NCI-H524 (cell line): ENCODE results near the gene ZG16.
A peak's percentile ranks its signal among the peaks of the same experiment; 100 is the strongest.
"Not testable (repeated sequence)": the region's sequence is repeated elsewhere in the genome, so short reads cannot be mapped to it uniquely, and the experiment has no call there.

ENCODE experiments used
- DNase-seq, 2 experiments: peaks; one replicate each; lab custom pipeline; 2025; lab: John Stamatoyannopoulos, UW

Gene ZG16, protein sequence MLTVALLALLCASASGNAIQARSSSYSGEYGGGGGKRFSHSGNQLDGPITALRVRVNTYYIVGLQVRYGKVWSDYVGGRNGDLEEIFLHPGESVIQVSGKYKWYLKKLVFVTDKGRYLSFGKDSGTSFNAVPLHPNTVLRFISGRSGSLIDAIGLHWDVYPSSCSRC

DNA sequence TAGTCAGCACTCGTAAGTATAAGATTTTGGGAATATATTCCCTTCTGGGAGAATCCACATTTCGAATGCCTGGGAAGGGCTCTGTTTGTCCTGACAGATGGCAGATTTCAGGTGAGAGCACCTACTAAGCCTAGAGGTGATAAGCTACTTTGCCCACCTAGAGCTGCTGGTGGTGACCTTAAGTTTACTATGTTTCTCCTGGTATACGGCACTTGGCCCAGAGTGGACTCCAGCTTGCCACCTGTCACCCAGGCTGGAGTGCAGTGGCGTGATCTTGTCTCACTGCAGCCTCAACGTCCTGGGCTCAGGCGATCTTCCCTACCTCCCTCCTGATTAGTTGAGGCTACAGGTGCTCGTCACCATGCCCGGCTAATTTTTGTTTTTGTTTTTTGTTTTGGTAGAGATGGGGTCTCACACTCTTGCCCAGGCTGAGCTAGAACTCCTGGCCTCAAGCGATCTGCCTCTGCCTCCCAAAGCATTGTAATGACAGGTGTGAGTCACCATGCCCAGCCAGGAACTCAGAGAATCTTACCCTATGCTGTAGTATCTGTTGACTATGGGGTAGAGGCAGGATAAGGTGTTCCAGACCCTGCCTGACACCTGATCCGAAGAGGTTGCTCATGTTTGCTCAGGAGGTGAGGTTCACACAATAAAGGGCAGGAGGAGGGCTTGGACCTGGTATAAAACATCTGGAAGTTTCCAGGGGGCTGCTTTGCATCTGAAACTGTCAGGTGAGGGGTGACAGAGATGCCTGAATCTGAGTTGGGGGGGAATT is at the start of gene ZG16:
TSS of gene ZG16 (plus strand) at position 681 of the 775 bp plus-strand sequence. CDS start 1,011 bp downstream, outside the sequence.
- no peak for DNase-seq

DNA sequence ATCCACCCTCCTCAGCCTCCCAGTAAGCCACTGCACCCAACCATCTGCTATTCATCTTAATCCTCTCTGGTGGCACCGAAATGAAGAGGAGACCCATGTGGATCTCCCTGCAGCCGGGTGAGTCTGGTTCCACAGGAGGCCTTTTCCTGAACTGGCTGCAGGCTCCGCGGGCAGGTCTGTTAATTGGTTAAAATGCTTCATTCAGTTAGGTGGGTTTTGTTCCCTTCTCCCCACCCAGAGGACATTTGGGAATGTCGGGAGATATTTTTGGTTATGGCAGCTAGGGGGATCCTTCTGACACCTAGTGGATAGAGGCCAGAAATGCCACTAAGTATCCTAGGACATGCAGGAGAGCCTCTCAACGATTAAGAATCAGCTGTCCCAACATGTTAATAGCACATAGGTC is 48.9 kb upstream of the ZG16 start:
- DNase-seq = peak; percentile 75 to 87

DNA sequence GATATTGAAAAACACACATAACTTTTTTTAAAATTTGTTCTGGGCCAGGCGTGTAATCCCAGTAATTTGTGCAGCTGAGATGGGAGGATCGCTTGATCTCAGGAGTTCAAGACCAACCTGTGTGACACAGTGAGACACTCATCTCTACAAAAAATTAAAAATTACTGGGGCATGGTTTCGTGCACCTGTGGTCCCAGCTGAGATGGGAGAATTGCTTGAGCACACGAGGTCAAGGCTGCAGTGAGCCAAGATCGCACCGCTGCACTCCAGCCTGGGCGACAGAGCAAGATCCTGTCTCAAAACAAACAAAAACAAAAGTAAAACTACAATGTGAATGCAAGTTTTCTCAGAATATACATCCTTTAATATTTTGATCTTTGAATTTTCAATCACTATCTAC is 47.4 kb upstream of the ZG16 start:
- DNase-seq = no peak

DNA sequence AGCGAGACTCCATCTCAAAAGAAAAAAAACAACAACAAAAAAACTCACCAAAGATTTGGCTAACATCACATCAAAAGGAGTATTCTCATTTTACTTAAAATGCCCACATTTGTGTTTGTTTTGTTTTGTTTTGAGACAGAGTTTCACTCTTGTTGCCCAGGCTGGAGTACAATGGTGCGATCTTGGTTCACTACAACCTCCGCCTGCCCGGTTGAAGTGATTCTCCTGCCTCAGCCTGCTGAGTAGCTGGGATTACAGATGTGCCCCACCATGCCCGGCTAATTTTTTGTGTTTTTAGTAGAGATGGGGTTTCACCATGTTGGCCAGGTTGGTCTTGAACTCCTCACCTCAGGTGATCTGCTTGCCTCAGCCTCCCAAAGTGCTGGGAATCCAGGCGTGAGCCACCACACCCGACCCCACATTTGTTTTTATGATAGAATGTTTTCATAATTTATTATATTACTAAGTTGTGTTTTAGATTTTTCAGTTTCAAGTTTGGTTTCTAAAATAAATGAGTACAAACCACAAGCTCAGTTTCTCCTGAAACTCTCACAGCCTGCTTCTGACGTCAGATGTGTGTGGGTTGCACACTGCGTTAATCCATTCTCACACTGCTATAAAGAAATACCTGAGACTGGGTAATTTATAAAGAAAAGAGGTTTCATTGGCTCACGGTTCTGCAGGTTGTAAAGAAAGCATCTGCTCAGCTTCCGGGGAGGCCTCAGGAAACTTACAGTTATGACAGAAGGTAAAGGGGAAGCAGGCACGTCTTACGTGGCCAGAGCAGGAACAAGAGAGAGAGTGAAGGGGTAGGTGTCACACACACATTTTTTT is 46.1 kb upstream of the ZG16 start:
- DNase-seq = not testable (repeated sequence)

DNA sequence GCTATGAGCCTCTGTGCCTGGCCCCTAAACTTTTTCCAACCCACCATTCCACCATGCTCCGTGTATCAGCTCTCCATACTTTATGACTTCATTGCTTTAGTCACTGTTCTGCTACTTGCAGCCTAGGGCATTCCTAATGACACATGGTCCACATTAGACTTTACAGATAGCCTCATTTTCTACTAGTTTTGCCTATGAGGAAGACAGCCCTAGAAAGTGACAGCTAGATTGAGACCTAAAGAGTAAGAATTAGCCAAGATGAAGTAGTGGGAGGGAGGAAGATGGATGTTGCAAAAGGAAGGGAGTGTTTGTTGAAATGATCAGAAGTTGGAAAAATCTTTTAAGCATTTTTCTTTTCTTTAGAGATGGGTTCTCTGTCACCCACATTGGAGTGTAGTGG is 43.3 kb upstream of the ZG16 start:
- no peak for DNase-seq

DNA sequence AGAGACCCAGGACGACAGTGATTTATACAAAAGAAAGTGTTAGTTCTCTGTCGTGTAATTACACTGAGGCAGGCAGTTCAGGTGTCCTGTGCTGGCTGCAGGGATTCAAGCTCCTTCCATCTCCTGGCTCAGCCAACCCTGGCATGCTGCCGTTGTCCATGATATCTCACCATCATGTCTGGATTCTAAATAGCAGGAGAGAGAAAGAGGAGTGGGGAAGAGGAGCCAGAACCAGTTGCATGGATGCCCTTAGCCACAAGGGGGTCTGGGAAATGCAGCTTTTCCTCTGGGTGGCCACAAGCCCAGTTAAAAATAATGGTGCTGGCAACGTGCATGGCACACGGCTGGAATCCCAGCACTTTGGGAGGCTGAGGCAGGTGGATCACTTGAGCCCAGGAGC is 41.9 kb upstream of the ZG16 start:
- DNase-seq = peak in 1 of 2 experiments; percentile 19

DNA sequence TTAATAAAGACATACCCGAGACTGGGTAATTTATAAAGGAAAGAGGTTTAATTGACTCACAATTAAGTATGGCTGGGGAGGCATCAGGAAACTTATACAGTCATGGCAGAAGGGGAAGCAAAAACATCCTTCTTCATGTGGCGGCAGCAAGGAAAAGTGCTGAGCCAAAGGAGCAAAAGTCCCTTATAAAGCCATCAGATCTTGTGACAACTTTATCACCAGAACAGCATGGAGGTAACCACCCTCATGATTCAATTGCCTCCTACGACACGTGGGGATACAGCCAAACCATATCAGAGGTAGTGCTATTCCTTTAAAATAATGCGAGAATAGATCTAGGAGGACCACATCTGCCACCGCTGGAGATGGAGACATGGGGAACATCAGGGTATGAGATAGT is 41.3 kb upstream of the ZG16 start:
- DNase-seq = no peak

DNA sequence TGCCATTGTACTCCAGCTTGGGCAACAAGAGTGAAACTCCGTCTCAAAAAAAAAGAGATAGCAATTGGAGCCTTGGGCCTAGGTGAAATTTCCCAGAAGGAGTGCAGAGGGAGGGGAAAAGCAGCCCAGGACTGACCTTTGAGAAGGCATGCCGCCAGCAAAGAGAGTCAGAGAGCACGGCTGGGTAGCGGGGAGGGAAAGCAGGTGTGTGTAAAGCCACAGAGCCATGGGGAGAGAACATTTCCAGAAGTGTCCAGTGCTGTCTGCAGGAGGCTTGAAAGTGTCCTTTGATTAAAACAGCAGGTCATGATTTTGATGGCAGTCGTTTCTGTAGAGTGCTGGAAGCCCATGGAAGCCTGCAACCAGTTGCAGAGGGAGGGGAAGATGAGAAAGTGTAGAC is 40.3 kb upstream of the ZG16 start:
- peak in 1 of 2 experiments; percentile 19 for DNase-seq

DNA sequence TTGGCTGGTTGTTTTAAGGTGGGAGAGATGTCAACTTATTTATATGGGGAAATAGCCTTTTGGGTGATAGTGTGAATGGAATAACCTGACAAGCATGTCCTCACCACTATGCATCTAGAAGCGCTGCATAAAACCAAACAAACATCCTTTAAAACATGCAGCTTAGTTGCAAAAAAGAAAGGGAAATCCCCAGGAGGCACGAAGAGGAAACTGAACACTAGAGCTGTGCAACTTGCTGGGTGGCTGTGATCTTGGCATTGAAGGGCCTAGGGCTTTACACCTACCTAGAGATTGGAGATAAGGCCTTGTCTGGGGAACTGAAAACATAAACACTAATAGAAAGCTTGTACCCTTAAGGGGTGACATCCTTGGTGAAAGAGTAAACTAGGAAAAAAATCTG is 39.5 kb upstream of the ZG16 start:
- no peak for DNase-seq

DNA sequence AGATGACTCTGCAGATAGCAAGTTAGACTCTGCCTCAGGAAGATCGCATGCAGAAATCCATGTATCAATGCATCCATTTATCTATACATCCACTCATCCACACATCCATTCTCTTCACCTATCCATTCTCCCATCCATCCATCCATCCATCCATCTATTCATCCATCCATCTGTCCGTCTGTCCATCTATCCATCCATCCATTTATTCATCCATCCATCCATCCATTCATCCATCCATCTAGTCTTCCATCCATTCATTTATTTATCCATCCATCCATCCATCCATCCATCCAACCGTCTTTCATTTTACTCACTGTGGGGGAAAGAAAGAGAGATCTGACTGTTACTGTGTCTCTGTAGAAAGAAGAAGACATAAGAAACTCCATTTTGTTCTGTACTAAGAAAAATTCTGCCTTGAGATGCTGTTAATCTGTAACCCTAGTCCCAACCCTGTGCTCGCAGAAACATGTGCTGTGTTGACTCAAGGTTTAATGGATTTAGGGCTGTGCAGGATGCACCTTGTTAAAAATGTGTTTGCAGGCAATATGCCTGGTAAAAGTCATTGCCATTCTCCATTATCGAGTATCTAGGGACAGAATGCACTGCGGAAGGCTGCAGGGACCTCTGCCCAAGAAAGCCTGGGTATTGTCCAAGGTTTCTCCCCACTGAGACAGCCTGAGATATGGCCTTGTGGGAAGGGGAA is 38.0 kb upstream of the ZG16 start:
- DNase-seq = not testable (repeated sequence)

DNA sequence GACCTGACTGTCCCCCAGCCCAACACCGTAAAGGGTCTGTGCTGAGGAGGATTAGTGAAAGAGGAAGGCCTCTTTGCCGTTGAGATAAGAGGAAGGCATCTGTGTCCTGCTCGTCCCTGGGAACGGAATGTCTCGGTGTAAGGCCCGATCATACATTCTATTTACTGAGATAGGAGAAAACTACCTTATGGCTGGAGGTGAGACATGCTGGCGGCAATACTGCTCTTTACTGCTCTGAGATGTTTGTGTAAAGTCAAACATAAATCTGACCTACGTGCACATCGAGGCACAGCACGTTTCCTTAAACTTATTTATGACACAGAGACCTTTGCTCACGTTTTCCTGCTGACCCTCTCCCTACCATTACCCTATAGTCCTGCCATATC is 37.4 kb upstream of the ZG16 start:
- DNase-seq = not testable (repeated sequence)

DNA sequence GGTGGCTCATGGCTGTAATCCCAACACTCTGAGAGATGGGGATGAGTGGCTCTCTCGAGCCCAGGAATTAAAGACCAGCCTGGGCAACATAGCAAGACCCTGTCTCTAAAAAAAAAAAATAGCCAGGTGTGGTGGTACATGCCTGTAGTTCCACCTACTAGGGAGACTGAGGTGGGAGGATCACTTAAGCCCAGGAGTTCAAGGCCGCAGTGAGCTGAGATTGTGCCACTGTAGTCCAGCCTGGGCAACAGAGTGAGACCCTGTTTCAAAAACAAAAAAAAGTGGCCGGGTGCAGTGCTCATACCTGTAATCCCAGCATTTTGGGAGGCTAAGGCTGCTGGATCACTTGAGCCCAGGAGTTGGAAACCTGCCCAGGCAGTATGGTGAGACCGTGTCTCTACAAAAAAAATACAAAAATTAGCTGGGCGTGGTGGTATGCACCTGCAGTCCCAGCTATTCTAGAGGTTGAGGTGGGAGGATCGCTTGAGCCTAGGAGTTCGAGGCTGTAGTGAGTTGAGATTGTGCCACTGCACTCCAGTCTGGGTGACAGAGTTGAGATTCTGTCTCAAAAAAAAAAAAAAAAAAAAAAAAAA is 35.3 kb upstream of the ZG16 start:
- DNase-seq = no peak

DNA sequence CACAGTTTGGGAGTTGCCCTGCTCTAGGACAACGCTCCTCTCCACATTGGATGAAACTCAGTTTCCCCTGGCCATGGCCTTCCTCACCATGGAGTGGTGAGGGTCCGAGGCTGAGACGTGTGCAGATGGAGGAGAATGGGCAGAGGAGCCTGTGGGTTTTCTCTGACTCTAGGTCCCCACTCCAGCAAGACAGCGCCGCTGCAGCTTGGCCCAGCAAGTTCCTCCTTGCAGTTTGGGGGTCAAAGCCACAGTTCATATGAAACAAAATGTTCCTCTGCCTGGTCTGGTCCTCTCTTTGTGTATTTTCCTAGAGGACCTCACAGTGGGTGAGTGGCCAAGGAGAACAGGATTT is 34.6 kb upstream of the ZG16 start:
- no peak for DNase-seq

DNA sequence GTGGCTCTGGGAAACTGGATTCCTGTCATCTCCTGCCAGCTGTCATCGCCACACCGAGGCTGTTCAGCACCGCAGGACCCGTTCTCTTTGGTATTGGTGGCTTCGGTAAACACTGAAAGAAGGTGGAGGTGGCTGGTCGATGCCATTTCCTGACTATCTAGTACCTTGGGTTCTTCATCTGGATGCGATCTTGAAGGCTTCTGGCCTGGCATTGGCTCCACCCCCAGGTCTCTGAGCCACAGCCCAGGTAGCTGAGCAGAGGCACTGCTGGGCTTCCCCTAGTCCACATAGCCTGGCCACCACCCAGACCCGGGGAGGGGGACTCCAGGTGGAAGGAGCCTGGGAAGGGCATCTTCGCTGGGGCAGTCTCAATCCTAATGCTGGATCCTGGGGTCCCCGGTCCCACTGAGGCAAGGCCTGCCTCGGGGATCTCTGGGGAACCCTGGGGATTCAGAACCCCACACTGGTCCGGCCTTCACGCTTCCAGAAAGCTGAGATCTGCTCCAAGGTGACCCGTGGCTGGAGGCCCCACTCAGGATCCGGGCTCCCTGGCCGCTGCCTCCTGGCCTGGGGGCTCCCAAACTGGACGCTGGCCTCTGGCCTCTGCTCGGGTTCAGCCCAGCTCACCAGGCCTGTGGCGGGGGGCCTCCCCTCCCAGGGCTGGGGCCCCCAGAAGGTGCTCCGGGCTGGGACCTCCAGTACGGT is 34.1 kb upstream of the ZG16 start:
- no peak for DNase-seq

DNA sequence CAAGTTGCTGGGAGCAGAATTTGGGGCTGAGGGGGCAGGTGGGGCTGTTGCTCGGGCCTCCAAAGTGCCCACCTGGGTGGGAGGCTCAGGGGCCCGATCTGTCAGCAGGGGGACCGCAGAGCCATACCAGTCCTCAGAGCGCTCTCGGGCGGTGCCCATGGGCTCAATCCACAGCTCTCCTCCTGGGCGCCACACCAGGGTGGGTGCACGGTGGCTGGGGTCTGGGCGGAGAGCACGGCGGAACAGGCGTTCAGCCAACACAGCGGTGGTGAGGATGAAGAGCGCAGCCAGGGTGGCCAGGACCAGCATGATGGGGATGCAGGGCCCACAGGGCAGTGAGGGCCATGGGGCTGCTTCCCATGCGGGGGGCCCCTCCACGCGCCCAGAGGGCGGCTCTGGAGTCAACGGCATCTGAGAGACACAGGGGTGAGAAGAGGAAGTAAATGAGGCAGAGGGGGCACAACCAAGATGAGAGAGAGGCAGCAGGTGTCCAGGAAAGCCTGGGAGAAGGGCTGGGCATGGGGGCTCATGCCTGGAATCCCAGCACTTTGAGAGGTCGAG is 33.4 kb upstream of the ZG16 start:
- DNase-seq = no peak

DNA sequence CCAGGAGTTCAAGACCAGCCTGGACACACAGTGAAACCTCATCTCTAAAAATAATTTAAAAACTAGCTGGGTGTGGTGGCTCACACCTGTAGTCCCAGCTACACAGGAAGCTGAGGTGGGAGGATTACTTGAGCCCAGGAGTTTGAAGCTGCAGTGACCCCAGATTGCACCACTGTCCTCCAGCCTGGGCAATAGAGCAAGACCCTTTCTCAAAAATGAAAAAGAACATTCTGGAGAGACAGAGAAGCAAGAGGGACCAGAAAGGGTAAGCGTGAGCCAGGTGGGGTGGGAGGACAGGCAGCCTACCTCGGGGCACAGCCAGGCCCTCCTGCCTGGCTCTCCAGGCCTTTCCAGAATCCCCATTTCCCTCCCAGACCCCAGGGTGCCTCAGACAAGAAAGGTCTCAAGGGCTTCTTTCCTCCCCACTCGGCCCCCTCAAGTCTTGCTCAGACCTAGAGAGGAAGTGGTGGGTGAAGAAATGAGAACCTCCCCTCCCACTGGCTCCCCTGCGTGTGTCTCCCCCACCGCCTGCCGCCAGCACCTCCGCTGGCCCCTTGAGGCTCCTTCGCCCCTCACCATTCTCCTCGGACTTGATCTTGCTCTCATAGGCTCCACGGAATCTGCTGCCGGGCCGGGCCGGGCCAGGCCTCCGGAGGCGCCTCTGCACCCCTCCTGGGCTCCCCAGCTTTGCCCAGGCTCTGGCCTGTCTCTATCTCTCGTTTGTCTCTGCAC is 32.8 kb upstream of the ZG16 start:
- DNase-seq = no peak

DNA sequence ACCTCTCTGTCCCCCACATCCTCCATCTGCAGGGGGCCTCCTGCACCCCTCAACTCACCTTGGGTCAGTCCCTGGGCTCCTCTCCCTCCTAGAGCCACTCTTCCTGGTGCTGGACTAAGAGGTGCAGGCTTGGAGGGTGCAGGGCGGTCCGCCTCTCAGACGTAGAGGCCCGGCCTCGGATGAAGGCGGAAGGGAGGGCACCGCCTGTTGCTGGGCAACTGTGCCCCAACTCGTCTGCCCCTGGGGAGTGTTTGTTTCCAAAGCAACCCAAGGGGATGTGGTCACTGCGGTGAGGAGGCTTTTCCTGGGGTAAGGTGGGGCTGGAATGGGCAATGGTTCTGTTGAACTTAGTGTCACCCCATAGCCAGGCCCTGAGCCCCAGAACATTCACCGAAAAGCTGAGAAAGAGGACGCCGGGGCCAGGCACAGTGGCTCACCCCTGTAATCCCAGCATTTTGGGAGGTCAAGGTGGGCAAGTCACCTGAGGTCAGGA is 32.2 kb upstream of the ZG16 start, which contains the start of gene C16orf54:
TSS of gene C16orf54 (minus strand) at position 138 of the 493 bp plus-strand sequence. CDS start 1,039 bp downstream, outside the sequence.
- DNase-seq = no peak

DNA sequence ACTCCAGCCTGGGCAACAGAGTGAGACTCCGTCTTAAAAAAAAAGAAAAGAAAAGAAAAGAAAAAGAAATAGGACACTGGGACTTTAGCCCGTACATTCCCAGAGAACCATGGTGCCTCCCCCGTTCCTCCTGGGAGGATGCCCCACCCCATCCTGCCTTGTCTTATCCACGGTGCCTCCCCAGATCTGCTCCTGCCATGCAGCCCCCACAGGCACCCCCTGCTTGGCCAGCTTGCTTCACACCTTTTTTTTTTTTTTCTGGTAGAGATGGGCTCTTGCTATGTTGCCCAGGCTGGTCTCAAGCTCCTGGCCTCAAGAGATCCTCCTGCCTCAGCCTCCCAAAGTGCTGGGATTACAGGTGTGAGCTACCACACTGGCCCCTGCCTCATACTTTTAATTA is 31.5 kb upstream of the ZG16 start:
- not testable (repeated sequence) for DNase-seq

DNA sequence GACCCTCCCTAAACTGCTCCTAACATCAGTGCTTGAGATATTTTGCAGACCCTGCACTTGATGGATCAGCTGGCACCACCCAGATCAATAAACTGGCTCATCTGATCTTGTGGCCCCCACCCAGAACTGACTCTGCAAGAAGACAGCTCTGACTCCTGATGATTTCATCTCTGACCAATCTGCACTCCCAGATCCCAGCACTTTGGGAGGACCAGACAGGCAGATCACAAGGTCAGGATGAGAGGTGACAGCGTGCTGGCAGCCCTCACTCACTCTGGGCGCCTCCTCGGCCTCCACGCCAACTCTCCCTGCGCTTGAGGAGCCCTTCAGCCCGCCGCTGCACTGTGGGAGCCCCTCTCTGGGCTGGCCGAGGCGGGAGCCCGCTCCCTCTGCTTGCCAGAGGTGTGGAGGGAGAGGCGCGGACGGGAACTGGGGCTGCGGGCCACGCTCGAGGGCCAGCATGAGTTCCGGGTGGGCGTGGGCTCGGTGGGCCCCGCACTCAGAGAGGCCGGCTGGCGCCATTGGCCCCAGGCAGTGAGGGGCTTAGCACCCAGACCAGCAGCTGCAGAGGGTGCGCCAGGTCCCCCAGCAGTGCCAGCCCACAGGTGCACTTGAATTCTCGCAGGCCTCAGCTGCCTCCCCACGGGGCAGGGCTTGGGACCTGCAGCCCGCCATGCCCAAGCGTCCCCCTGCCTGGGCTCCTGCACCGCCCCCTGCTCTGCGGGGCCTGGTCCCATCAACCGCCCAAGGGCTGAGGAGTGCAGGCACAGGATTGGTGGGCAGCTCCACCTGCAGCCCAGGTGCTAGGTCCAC is 29.9 kb upstream of the ZG16 start:
- no peak for DNase-seq
